CD4-positive, alpha-beta T cell treated with Interleukin-1 beta for 1 hour (primary cell): Measurements from ENCODE around the gene INS.

ENCODE experiments used
- DNase-seq, 2 donors: peaks; one replicate each; pipeline ENCODE4 v3.0.0-alpha.2; 2020 to 2022

INS gene

GRCh38 chr11:2143477-2143798 lies 17.6 kb downstream of the INS start:
- no peak for DNase-seq

- no peak for DNase-seq
Measured at GRCh38 chr11:2142762-2143202, 18.2 kb downstream of the INS start.

DNA sequence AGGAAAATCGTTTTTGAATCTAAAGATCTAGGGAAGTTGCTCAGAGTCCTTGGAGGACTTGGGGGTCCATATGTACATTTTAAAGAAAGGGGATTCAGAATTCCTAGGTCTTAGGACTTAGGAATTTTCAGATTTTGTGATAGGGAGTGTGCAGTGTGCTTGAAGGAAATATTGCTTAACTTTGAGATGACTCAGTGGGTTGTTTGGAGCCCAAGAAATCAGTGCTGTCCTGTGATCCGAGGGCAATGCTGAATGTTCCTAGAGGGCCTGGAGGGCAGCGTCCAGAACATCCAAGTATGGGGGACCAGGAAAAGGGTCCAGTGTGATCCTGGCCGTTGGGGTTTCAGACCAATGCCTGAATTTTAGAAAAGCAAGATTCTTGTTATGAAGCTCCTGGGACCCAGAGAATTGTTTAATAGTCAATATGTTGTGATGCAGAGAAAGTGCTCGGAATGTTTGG lies 18.7 kb downstream of the INS start:
- DNase-seq = no peak

DNA sequence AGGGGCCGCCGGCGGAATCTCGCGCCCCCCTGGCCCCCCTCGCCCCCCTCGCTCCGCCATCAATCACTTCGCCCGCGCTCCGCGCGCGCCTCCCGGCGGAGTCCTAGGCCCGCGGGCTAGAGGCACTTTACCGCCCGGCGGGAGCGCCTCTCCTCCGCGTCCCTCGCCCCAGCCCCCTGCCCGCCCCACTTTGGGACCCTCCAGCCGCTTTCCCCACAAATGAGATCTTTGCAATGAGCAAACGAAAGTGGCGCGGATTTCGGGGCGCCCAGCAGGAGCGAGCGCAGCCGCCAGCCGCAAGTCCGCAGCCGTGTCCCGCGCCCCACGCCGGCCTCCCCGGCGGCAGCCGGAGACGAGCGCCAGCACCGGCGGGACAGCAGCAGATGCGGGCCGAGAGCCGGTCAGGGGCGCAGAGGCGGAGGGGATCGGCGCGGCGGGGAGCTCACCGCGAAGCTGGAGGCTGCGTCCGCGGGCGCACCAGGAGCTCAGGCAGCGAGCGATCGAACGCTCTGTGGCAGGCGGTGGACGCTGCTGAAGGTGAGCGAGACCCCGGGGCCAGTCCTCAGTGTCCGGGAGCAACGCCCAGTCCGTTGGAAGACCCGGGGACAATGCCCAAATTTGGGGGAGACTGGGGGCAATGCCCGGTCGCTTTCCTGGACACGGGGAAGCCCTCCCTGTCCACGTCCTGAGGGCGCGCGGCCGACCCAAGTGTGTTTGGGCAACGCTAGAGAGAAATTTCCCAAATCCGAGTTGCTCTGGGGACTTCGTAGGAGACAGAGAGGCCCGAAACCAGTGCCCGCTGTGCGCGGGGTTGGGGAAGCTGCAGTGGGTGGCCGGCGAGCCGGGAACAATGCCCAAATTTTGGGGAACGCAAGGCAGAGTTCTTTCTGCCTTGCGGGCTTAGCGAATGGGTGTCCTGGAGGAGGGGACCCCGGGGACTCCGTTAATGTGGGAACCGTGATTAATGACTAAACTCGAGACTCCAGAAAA lies 20.3 kb downstream of the INS start:
- no peak for DNase-seq

GRCh38 chr11:2139621-2140337 lies 21.2 kb downstream of the INS start:
- no peak for DNase-seq

DNA sequence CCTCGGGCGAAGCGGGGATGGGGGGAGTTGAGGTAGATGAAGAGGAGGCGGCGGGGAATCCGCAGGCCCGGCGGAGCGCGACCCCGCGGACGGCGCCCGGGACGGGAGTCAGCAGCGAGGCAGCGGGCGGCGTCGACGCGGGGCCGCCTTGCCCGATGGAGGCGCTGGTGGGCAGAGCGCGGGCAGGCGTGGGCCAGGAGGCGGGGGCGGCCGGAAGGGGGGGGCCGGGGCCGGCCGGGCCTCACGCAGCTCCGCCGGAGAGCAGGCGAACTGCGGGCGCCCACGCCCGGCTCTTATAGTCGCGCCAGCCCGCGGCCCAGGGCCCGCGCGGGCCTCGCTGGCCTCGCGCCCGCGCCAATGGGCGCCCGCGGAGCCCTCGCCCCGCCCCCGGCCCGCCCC lies 21.9 kb downstream of the INS start, which contains the start of gene IGF2:
Gene IGF2, minus strand, starts transcription at position 267 of the 399 bp plus-strand sequence. CDS start 3,866 bp downstream, outside the sequence.
- no peak for DNase-seq

DNA sequence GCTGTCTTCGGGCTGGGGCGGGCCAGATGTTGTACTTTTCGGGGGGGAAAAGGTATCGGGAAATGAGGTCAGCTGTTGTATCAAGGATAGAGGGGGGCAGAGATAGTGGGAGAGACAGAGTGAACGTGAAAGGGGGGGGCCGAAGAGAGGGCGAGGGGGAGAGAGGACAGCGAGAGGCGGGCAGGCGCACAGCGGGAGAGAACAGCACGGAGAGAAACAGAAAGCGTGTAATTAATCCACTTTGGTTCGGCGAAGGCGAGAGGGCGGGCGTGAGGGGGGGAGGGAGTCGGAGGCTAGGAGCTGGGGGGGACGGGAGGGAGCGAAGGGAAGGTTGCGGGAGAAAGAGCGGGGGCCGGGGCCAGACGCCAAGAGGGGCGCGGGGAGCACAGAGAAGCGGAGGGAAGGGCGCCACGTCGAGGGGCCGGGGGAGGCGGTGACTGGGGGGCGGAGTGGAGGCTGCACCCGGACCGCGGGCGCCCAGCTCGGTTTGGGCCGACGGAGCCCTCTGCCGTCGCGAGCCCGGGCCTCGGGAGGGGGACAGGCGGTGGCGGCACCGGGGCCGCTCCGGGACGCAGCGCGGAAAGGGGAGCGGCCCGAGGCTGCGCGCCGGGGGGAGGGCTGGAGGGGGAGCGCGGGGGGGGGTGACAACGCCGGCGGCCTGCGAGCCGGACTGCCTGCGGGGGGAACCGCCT lies 22.4 kb downstream of the INS start:
- DNase-seq = no peak

- no peak for DNase-seq
Measured at GRCh38 chr11:2138068-2138430, 23.0 kb downstream of the INS start.

- no peak for DNase-seq
Measured at GRCh38 chr11:2137202-2138067, 23.6 kb downstream of the INS start.

GRCh38 chr11:2136952-2137201 lies 24.1 kb downstream of the INS start:
- DNase-seq = no peak

- DNase-seq = no peak
Measured at GRCh38 chr11:2136209-2136951, 24.6 kb downstream of the INS start.

DNA sequence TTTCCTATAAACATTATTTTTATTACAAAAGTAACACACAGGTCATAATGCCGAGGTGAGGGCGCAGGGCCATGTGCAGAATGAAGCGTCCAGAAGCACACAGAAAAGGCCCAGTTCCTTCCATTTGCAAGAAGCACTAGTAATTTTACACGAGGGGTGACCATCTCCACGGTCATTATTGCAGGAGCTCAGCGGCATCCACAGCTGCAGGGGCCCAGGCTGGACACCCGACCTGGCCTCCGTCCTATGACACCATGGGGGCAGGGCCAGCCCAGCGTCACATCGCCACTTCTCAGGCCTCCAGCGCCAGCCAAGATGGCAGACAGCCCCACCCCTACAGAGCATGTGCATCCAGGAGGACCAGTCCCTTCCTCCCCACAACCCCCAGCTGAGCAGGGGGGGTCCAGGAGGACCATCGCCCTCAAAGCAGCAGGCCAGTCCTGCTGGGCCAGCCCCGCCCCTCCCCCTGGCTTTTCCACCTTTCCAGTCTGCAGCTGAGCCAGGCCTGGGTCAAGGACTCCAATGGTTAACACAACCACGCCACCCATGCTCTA lies 25.3 kb downstream of the INS start:
- DNase-seq = no peak

GRCh38 chr11:2135018-2135569 lies 25.9 kb downstream of the INS start:
- no peak for DNase-seq

GRCh38 chr11:2134022-2135010 lies 26.7 kb downstream of the INS start:
- DNase-seq = no peak

GRCh38 chr11:2133241-2134021 lies 27.6 kb downstream of the INS start:
- DNase-seq = no peak

DNA sequence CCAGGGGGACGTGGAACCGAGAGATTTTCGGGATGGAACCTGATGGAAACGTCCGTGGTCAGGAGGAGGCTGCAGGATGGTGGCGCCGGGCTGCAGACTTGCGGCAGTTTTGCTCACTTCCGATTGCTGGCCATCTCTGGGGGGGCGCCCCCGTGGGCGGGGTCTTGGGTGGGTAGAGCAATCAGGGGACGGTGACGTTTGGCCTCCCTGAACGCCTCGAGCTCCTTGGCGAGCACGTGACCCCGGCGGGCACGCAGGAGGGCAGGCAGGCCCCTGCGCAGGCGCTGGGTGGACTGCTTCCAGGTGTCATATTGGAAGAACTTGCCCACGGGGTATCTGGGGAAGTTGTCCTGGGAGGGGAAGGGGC lies 28.2 kb downstream of the INS start:
- no peak for DNase-seq

GRCh38 chr11:2132246-2132645 lies 28.8 kb downstream of the INS start:
- DNase-seq = no peak

DNA sequence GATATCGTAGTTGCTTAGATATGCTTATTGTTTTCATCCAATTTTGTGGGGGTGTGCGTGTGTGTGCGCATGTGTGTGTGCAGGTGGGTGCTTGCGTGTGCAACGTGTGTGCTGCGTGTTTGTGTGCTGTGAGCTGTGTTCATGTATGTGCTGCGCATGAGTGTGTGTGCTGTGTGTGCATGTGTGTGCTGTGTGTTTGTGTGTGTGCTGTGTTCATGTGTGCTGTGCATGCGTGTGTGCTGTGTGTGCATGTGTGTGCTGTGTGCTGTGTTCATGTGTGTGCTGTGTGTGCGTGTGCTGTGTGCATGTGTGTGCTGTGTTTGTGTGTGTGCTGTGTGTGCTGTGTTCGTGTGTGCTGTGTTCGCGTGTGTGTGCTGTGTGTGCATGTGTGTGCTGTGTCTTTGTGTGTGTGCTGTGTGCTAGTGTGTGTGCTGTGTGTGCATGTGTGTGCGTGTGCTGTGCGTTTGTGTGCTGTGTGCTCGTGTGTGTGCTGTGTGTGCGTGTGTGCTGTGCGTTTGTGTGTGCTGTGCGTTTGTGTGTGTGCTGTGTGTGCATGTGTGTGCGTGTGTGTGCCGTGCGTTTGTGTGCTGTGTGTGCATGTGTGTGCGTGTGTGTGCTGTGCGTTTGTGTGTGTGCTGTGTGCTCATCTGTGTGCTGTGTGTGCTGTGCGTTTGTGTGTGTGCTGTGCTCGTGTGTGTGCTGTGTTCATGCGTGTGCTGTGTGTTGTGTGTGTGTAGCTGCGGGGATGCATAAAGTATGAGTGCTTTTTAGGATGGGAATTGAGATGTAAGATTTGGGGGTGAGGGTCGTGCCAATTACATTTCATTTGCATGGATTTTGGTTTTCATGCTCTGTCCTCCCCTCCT lies 29.4 kb downstream of the INS start:
- no peak for DNase-seq
